GM12878 (cell line): ENCODE data around the gene ASH1L.

ENCODE experiments used
- BACH1 ChIP-seq: fragments of 450-650 bp; IDR thresholded peaks from 2 replicates; pipeline ENCODE4 v1.6.1; 2017; ENCODE audit warnings: mild to moderate bottlenecking, borderline replicate concordance
- BCL11A ChIP-seq: IDR thresholded peaks from 2 replicates; pipeline ENCODE4 v1.6.1; 2011; ENCODE audit warnings: low read depth, low read length
- CREB1 ChIP-seq: IDR thresholded peaks from 2 replicates; pipeline ENCODE4 v1.6.1; 2012; ENCODE audit warnings: low read depth, mild to moderate bottlenecking, inconsistent platforms
- EP300 ChIP-seq, 2 experiments: fragments of 150-350 bp in 1 of 2; IDR thresholded peaks; 2 replicates each; pipeline ENCODE4 v1.6.1; 2011 to 2012; ENCODE audit warnings: low read depth in 2 of 2, low read length in 2 of 2, borderline replicate concordance in 1 of 2, improper control_type of control experiment in 1 of 2, inconsistent platforms in 1 of 2; ENCODE audit not compliant: control insufficient read depth in 1 of 2
- MXI1 ChIP-seq: fragments of 150-350 bp; IDR thresholded peaks from 2 replicates; pipeline ENCODE4 v1.6.1; 2011; ENCODE audit warnings: low read depth, mild to moderate bottlenecking, inconsistent platforms, low read length, improper control_type of control experiment
- POLR2A ChIP-seq: IDR thresholded peaks from 2 replicates; pipeline ENCODE4 v1.6.1; 2011; ENCODE audit warnings: low read depth, mild to moderate bottlenecking, low read length
- POLR2AphosphoS5 ChIP-seq: IDR thresholded peaks from 2 replicates; pipeline ENCODE4 v1.6.1; 2011; ENCODE audit warnings: mild to moderate bottlenecking, low read length, inconsistent platforms
- SP1 ChIP-seq: IDR thresholded peaks from one replicate; pipeline ENCODE4 v1.6.1; 2011; ENCODE audit warnings: low read depth, low read length
- SPI1 ChIP-seq: IDR thresholded peaks from 2 replicates; pipeline ENCODE4 v1.6.1; 2011; ENCODE audit warnings: low read depth, mild to moderate bottlenecking, low read length, moderate library complexity, borderline replicate concordance; ENCODE audit not compliant: insufficient read depth
- ZNF24 ChIP-seq: fragments of 450-650 bp; IDR thresholded peaks from 2 replicates; pipeline ENCODE4 v1.6.1; 2017; ENCODE audit warnings: antibody characterized with exemption, mild to moderate bottlenecking
- TF ChIP-seq, protein P1 (sequence below), 3 experiments: IDR thresholded peaks in 2 of 3; conservative IDR thresholded peaks in 1 of 3; 2 replicates each; pipeline ENCODE4 v1.5.1; 2011; ENCODE audit warnings: low read depth in 3 of 3, low read length in 3 of 3, mild to moderate bottlenecking in 3 of 3, control low read depth in 2 of 3, moderate library complexity in 2 of 3, inconsistent platforms in 1 of 3, mixed read lengths in 1 of 3; ENCODE audit not compliant: control insufficient read depth in 2 of 3, insufficient read depth in 1 of 3; ENCODE audit errors: extremely low read depth in 1 of 3
- TF ChIP-seq, protein P2 (sequence below): fragments of 450-650 bp; IDR thresholded peaks from 2 replicates; pipeline ENCODE4 v1.6.1; 2017; ENCODE audit warnings: mild to moderate bottlenecking, moderate library complexity
- TF ChIP-seq, protein P3 (sequence below): fragments of 450-650 bp; IDR thresholded peaks from 2 replicates; pipeline ENCODE4 v1.6.1; 2016; ENCODE audit warnings: mild to moderate bottlenecking
- TF ChIP-seq, protein P4 (sequence below): fragments of 150-350 bp; IDR thresholded peaks from 2 replicates; pipeline ENCODE4 v1.6.1; 2014; ENCODE audit warnings: mild to moderate bottlenecking, low read depth, low read length

DNA sequence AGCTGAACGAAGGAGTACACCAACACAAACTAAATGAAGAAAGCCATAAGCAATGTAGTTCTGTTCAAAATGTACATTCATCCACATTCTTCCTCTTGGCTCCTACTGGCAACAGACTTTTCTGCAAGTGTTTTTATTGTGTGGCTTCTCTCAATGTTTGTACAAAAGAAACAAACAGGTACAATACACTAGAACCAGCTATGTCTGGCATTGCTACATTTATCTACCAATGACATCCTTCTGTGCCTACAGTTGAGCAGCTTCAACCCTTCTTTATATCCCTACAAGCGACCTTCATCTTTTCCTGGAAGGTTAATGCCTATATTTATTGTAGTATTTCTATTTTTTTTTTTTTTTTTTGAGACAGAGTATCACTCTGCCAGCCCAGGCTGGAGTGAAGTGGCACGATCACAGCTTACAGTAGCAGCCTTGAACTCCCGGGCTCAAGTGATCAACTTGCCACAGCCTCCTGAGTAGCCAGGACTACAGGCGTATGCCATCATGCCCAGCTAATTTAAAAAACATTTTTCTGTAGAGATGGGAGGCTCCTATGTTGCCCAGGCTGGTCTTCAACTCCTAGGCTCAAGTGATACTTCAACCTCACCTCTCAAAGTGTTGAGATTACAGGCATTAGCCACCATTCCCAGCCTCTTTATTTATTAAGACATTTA, 89.3 kb downstream of the ASH1L start:
- TF ChIP-seq ZNF24 (no peak), POLR2AphosphoS5 (no peak), MXI1 (no peak), BCL11A (no peak), POLR2A (no peak), SP1 (no peak), SPI1 (no peak), BACH1 (no peak), CREB1 (no peak), EP300 (IDR thresholded peaks at IDR 0.05; ENCODE audit: borderline replicate concordance in 1 of 2, control insufficient read depth in 1 of 2, low read depth in 2 of 2, low read length in 2 of 2) (no peak)
- TF ChIP-seq, protein P1, sequence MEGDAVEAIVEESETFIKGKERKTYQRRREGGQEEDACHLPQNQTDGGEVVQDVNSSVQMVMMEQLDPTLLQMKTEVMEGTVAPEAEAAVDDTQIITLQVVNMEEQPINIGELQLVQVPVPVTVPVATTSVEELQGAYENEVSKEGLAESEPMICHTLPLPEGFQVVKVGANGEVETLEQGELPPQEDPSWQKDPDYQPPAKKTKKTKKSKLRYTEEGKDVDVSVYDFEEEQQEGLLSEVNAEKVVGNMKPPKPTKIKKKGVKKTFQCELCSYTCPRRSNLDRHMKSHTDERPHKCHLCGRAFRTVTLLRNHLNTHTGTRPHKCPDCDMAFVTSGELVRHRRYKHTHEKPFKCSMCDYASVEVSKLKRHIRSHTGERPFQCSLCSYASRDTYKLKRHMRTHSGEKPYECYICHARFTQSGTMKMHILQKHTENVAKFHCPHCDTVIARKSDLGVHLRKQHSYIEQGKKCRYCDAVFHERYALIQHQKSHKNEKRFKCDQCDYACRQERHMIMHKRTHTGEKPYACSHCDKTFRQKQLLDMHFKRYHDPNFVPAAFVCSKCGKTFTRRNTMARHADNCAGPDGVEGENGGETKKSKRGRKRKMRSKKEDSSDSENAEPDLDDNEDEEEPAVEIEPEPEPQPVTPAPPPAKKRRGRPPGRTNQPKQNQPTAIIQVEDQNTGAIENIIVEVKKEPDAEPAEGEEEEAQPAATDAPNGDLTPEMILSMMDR (IDR thresholded peaks at IDR 0.05 in 2 of 3, conservative IDR thresholded peaks at IDR 0.05 in 1 of 3; ENCODE audit: control insufficient read depth in 2 of 3, extremely low read depth in 1 of 3, insufficient read depth in 1 of 3, low read depth in 3 of 3, low read length in 3 of 3) = no peak
- TF ChIP-seq, protein P2, sequence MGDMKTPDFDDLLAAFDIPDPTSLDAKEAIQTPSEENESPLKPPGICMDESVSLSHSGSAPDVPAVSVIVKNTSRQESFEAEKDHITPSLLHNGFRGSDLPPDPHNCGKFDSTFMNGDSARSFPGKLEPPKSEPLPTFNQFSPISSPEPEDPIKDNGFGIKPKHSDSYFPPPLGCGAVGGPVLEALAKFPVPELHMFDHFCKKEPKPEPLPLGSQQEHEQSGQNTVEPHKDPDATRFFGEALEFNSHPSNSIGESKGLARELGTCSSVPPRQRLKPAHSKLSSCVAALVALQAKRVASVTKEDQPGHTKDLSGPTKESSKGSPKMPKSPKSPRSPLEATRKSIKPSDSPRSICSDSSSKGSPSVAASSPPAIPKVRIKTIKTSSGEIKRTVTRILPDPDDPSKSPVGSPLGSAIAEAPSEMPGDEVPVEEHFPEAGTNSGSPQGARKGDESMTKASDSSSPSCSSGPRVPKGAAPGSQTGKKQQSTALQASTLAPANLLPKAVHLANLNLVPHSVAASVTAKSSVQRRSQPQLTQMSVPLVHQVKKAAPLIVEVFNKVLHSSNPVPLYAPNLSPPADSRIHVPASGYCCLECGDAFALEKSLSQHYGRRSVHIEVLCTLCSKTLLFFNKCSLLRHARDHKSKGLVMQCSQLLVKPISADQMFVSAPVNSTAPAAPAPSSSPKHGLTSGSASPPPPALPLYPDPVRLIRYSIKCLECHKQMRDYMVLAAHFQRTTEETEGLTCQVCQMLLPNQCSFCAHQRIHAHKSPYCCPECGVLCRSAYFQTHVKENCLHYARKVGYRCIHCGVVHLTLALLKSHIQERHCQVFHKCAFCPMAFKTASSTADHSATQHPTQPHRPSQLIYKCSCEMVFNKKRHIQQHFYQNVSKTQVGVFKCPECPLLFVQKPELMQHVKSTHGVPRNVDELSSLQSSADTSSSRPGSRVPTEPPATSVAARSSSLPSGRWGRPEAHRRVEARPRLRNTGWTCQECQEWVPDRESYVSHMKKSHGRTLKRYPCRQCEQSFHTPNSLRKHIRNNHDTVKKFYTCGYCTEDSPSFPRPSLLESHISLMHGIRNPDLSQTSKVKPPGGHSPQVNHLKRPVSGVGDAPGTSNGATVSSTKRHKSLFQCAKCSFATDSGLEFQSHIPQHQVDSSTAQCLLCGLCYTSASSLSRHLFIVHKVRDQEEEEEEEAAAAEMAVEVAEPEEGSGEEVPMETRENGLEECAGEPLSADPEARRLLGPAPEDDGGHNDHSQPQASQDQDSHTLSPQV = no peak
- TF ChIP-seq, protein P3, sequence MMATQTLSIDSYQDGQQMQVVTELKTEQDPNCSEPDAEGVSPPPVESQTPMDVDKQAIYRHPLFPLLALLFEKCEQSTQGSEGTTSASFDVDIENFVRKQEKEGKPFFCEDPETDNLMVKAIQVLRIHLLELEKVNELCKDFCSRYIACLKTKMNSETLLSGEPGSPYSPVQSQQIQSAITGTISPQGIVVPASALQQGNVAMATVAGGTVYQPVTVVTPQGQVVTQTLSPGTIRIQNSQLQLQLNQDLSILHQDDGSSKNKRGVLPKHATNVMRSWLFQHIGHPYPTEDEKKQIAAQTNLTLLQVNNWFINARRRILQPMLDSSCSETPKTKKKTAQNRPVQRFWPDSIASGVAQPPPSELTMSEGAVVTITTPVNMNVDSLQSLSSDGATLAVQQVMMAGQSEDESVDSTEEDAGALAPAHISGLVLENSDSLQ = no peak
- TF ChIP-seq, protein P4, sequence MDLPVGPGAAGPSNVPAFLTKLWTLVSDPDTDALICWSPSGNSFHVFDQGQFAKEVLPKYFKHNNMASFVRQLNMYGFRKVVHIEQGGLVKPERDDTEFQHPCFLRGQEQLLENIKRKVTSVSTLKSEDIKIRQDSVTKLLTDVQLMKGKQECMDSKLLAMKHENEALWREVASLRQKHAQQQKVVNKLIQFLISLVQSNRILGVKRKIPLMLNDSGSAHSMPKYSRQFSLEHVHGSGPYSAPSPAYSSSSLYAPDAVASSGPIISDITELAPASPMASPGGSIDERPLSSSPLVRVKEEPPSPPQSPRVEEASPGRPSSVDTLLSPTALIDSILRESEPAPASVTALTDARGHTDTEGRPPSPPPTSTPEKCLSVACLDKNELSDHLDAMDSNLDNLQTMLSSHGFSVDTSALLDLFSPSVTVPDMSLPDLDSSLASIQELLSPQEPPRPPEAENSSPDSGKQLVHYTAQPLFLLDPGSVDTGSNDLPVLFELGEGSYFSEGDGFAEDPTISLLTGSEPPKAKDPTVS = no peak
